ENCODE results near the gene TMSB15B.
"Not testable (repeated sequence)": the region's sequence is repeated elsewhere in the genome, so short reads cannot be mapped to it uniquely, and the experiment has no call there.

GRCh38 chrX:103920515-103920914, 41.9 kb upstream of the TMSB15B start:
- TF ChIP-seq, protein P1, sequence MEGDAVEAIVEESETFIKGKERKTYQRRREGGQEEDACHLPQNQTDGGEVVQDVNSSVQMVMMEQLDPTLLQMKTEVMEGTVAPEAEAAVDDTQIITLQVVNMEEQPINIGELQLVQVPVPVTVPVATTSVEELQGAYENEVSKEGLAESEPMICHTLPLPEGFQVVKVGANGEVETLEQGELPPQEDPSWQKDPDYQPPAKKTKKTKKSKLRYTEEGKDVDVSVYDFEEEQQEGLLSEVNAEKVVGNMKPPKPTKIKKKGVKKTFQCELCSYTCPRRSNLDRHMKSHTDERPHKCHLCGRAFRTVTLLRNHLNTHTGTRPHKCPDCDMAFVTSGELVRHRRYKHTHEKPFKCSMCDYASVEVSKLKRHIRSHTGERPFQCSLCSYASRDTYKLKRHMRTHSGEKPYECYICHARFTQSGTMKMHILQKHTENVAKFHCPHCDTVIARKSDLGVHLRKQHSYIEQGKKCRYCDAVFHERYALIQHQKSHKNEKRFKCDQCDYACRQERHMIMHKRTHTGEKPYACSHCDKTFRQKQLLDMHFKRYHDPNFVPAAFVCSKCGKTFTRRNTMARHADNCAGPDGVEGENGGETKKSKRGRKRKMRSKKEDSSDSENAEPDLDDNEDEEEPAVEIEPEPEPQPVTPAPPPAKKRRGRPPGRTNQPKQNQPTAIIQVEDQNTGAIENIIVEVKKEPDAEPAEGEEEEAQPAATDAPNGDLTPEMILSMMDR (IDR thresholded peaks at IDR 0.05), result not testable (repeated sequence)
- not testable (repeated sequence) for TF ChIP-seq POLR2A (IDR thresholded peaks at IDR 0.05)

All from right lobe of liver (tissue), 4 donors.